ENCODE results near the gene CASQ1.

CASQ1 gene

GRCh38 chr1:160243767-160244166, 53.4 kb downstream of the CASQ1 start:
- no peak overlapping the region for H3K4me3 ChIP-seq (replicated peaks in 1 of 2; ENCODE audit: low read depth in 2 of 2, low read length in 2 of 2)
- TF ChIP-seq CTCF (IDR thresholded peaks at IDR 0.05; ENCODE audit: low read depth, low read length): no peak
- DNase-seq (ENCODE audit: low read depth in 2 of 2): no peak

GRCh38 chr1:160244209-160244608, 53.8 kb downstream of the CASQ1 start:
- H3K4me3 ChIP-seq (replicated peaks in 1 of 2; ENCODE audit: low read depth in 2 of 2, low read length in 2 of 2): no peak overlapping the region
- no peak for DNase-seq (ENCODE audit: low read depth in 2 of 2)
- no peak for TF ChIP-seq CTCF (IDR thresholded peaks at IDR 0.05; ENCODE audit: low read depth, low read length)

GRCh38 chr1:160245434-160245833, 55.1 kb downstream of the CASQ1 start:
- TF ChIP-seq CTCF (IDR thresholded peaks at IDR 0.05; ENCODE audit: low read depth, low read length): no peak
- DNase-seq (ENCODE audit: low read depth in 2 of 2): no peak

GRCh38 chr1:160247053-160247452, 56.7 kb downstream of the CASQ1 start:
- DNase-seq (ENCODE audit: low read depth in 2 of 2): no peak

More at GRCh38 chr1:160245434-160245833, 55.1 kb downstream of the CASQ1 start:
- H3K4me3 ChIP-seq (replicated peaks in 1 of 2; ENCODE audit: low read depth in 2 of 2, low read length in 2 of 2): no peak overlapping the region

GRCh38 chr1:160251011-160251410, 60.6 kb downstream of the CASQ1 start:
- DNase-seq (ENCODE audit: low read depth in 2 of 2): no peak
- TF ChIP-seq CTCF (IDR thresholded peaks at IDR 0.05; ENCODE audit: low read depth, low read length): no peak
- no peak overlapping the region for H3K4me3 ChIP-seq (replicated peaks in 1 of 2; ENCODE audit: low read depth in 2 of 2, low read length in 2 of 2)

More at GRCh38 chr1:160247053-160247452, 56.7 kb downstream of the CASQ1 start:
- no peak for TF ChIP-seq CTCF (IDR thresholded peaks at IDR 0.05; ENCODE audit: low read depth, low read length)
- no peak overlapping the region for H3K4me3 ChIP-seq (replicated peaks in 1 of 2; ENCODE audit: low read depth in 2 of 2, low read length in 2 of 2)
